Thoracic aorta (tissue), 2 donors: Measurements from ENCODE around the gene TMEM170A. TPM values are rescaled to one million over a fixed set of nuclear protein-coding genes. Genes with fewer than 3 reads are reported as not detected.

Experiments used
- ATAC-seq: fragments of 150-250 bp; one replicate; pipeline ENCODE4 v1.8.0; 2017; ENCODE audit warnings: low read depth; ENCODE audit not compliant: insufficient number of reproducible peaks, low FRiP score
- DNase-seq: peaks from one replicate; pipeline ENCODE4 v3.0.0-alpha.2; 2020; ENCODE audit warnings: low spot score
- H3K27ac ChIP-seq, 2 donors: fragments of 200-600 bp; sonication (generic); 1 replicate in 1 of 2; 2 replicates in 1 of 2; pipeline ENCODE4 v1.5.1; 2016; ENCODE audit warnings: mild to moderate bottlenecking in 2 of 2, moderate library complexity in 2 of 2
- H3K27me3 ChIP-seq: fragments of 200-600 bp; sonication (generic); replicated peaks from 2 replicates; pipeline ENCODE4 v1.6.0; 2016; ENCODE audit warnings: mild to moderate bottlenecking; ENCODE audit not compliant: insufficient read depth
- H3K36me3 ChIP-seq: fragments of 200-600 bp; sonication (generic); one replicate; pipeline ENCODE4 v1.5.1; 2016
- H3K4me1 ChIP-seq, 2 donors: fragments of 200-600 bp; sonication (generic); 1 replicate in 1 of 2; 2 replicates in 1 of 2; pipeline versions ENCODE4 v1.5.1 to v1.6.0; 2016; ENCODE audit warnings: low read depth in 2 of 2, mild to moderate bottlenecking in 1 of 2; ENCODE audit not compliant: control insufficient read depth in 1 of 2
- H3K4me3 ChIP-seq: fragments of 200-600 bp; sonication (generic); 2 replicates; pipeline ENCODE4 v1.5.1; 2016; ENCODE audit warnings: mild to moderate bottlenecking
- H3K9me3 ChIP-seq: fragments of 200-600 bp; sonication (generic); 2 replicates; pipeline ENCODE4 v1.5.1; 2016
- total RNA-seq, 2 donors: library from RNA; depleted of rRNA; stranded (reverse); fragments of >200 nt; gene quantifications; one replicate each; pipeline versions ENCODE4 v1.1.0 to v1.2.3, GENCODE V29; 2016
- TF ChIP-seq, protein P1 (sequence below): fragments of 200-600 bp; sonication (generic); IDR thresholded peaks from one replicate; pipeline ENCODE4 v1.5.1; 2019; ENCODE audit warnings: antibody characterized with exemption

The TMEM170A gene
- total RNA-seq, 2 donors from 2014 or later, result 11.6 to 29.6 TPM

DNA sequence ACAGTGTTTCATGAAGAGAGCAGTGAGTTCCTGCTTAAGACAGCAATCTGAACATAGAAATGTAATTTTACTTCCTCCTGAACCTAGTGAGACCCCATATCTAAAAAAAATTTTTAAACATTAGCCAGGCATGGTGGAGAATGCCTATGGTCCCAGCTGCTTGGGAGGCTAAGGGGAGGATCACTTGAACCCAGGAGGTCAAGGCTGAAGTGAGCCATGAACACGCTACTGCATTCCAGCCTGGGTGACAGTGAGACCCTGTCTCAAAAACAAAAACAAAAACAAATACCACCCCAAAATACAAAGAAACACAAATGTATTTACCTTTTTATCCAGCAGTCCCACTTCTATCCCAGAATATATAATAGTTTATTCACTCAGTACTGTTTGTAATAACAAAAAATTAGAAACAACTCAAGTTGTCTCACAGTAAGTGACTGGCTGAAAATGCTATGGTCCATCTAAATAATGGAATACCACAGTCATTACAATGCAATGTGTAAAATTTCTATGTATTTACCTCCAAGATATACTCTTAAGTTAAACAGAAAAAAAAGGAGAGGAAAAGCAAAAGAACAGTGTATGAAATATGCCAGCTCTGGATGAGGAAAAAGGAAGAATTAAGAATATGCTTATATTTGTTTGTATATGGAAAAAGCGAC lies 47.5 kb downstream of the TMEM170A start:
- peaks cover 2% of the 10 kb centered on the region for H3K36me3 ChIP-seq
- H3K4me1 ChIP-seq, result peaks cover 9 to 13% of the 10 kb centered on the region in 2 donors
- ATAC-seq (no peak), DNase-seq (no peak)
- H3K9me3 ChIP-seq, result no peaks in the 10 kb centered on the region
- no peak overlapping the region for H3K27ac ChIP-seq
- TF ChIP-seq, protein P1, sequence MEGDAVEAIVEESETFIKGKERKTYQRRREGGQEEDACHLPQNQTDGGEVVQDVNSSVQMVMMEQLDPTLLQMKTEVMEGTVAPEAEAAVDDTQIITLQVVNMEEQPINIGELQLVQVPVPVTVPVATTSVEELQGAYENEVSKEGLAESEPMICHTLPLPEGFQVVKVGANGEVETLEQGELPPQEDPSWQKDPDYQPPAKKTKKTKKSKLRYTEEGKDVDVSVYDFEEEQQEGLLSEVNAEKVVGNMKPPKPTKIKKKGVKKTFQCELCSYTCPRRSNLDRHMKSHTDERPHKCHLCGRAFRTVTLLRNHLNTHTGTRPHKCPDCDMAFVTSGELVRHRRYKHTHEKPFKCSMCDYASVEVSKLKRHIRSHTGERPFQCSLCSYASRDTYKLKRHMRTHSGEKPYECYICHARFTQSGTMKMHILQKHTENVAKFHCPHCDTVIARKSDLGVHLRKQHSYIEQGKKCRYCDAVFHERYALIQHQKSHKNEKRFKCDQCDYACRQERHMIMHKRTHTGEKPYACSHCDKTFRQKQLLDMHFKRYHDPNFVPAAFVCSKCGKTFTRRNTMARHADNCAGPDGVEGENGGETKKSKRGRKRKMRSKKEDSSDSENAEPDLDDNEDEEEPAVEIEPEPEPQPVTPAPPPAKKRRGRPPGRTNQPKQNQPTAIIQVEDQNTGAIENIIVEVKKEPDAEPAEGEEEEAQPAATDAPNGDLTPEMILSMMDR, result no peak
- H3K4me3 ChIP-seq, result no peak overlapping the region
- no peaks in the 10 kb centered on the region for H3K27me3 ChIP-seq

- H3K4me3 ChIP-seq, result no peak overlapping the region
- H3K9me3 ChIP-seq, result no peaks in the 10 kb centered on the region
- H3K27me3 ChIP-seq, result no peaks in the 10 kb centered on the region
- peaks cover 6% of the 10 kb centered on the region for H3K36me3 ChIP-seq
- no peak for ATAC-seq
- DNase-seq, result no peak
- TF ChIP-seq, protein P1, result no peak
- no peak overlapping the region for H3K27ac ChIP-seq
- H3K4me1 ChIP-seq, result peaks cover 0 to 4% of the 10 kb centered on the region in 2 donors
Observed at GRCh38 chr16:75415169-75415905, 49.2 kb downstream of the TMEM170A start.

GRCh38 chr16:75413951-75414350 lies 50.5 kb downstream of the TMEM170A start:
- H3K27ac ChIP-seq, result no peak overlapping the region
- no peak for ATAC-seq
- peaks cover 6% of the 10 kb centered on the region for H3K36me3 ChIP-seq
- DNase-seq, result no peak
- no peak overlapping the region for H3K4me3 ChIP-seq
- TF ChIP-seq, protein P1, result no peak
- no peaks in the 10 kb centered on the region for H3K9me3 ChIP-seq
- H3K4me1 ChIP-seq, result no peaks in the 10 kb centered on the region
- no peaks in the 10 kb centered on the region for H3K27me3 ChIP-seq

GRCh38 chr16:75406943-75407342 lies 57.5 kb downstream of the TMEM170A start:
- peaks cover 9 to 12% of the 10 kb centered on the region in 2 donors for H3K4me1 ChIP-seq
- ATAC-seq (no peak), DNase-seq (no peak)
- TF ChIP-seq, protein P1, result no peak
- H3K4me3 ChIP-seq, result no peak overlapping the region
- no peaks in the 10 kb centered on the region for H3K27me3 ChIP-seq
- H3K9me3 ChIP-seq, result no peaks in the 10 kb centered on the region
- H3K36me3 ChIP-seq, result peaks cover 4% of the 10 kb centered on the region
- no peak overlapping the region for H3K27ac ChIP-seq

DNA sequence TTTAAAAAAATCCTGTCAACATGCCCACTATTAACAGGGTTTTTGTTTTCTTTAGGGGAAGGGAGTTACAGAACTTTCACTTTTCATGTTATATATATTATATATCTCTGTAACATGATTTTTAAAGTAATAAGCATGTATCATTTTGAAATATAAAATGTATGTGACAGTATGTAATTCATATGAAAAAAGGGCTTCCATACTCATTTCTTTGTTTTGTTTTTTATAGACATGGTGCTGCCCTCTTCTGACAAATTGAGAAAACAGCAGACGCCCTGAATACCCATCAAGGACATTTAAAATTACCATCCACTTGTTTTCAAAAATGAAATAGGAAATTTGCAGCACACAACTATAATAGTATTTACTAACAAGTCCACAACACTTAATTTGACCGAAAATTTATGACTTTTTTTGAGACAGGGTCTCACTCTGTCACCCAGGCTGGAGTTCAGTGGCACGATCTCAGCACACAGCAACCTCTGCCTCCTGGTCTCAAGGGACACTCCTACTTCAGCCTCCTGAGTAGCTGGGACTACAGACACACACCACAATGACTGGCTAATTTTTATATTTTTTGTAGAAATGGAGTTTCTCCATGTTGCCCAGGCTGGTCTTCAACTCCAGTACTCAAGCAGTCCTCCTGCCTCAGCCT lies 61.5 kb downstream of the TMEM170A start:
- no peaks in the 10 kb centered on the region for H3K36me3 ChIP-seq

More for the DNA sequence above, 61.5 kb downstream of the TMEM170A start:
- no peaks in the 10 kb centered on the region for H3K27me3 ChIP-seq
- TF ChIP-seq, protein P1, result peak; percentile 65
- peak overlapping the region; percentile 85 to 92 for H3K27ac ChIP-seq
- H3K4me3 ChIP-seq, result no peak overlapping the region
- peaks cover 16 to 37% of the 10 kb centered on the region in 2 donors for H3K4me1 ChIP-seq
- no peak for DNase-seq
- no peaks in the 10 kb centered on the region for H3K9me3 ChIP-seq
- no peak for ATAC-seq
